HFFc6 (cell line): ENCODE results near the gene MACROH2A1. TPM values are rescaled to one million over a fixed set of nuclear protein-coding genes. Genes with fewer than 3 reads are reported as not detected.

Experiments used
- DNase-seq: peaks from one replicate; pipeline ENCODE4 v3.0.0-alpha.2; 2018
- H3K27ac Mint-ChIP-seq: 2 replicates; pipeline ENCODE4 v1.8.0; 2020; ENCODE audit warnings: mild to moderate bottlenecking, mixed read lengths
- H3K27me3 Mint-ChIP-seq: 2 replicates; pipeline ENCODE4 v1.8.0; 2021; ENCODE audit warnings: mild to moderate bottlenecking, moderate library complexity, mixed read lengths; ENCODE audit not compliant: insufficient read depth
- H3K36me3 Mint-ChIP-seq: 2 replicates; pipeline ENCODE4 v1.8.0; 2021; ENCODE audit warnings: low read depth, mixed read lengths
- H3K4me1 Mint-ChIP-seq: 2 replicates; pipeline ENCODE4 v1.8.0; 2020; ENCODE audit warnings: low read depth, mixed read lengths
- H3K4me3 Mint-ChIP-seq: 2 replicates; pipeline ENCODE4 v1.8.0; 2020; ENCODE audit warnings: mild to moderate bottlenecking, moderate library complexity, mixed read lengths
- H3K9me3 Mint-ChIP-seq: 2 replicates; pipeline ENCODE4 v1.8.0; 2020; ENCODE audit warnings: mild to moderate bottlenecking, mixed read lengths
- total RNA-seq, 6 experiments: library from RNA; stranded (reverse); fragmentation: NEBNext Ultra II Directional; extraction: Animal tissue kit (Norgen Biotek cat#: 25700); gene quantifications; 2 replicates in 1 of 6; 3 replicates in 5 of 6; pipeline ENCODE4 v1.2.3, GENCODE V29; 2021
- TF ChIP-seq, protein P1 (sequence below): fragments of 200-600 bp; sonication (generic); IDR thresholded peaks from 2 replicates; pipeline ENCODE4 v1.5.0; 2021; ENCODE audit warnings: antibody characterized with exemption, mild to moderate bottlenecking

Gene MACROH2A1
- total RNA-seq, 6 experiments from 2014 or later = 116 to 144 (median 127) TPM

DNA sequence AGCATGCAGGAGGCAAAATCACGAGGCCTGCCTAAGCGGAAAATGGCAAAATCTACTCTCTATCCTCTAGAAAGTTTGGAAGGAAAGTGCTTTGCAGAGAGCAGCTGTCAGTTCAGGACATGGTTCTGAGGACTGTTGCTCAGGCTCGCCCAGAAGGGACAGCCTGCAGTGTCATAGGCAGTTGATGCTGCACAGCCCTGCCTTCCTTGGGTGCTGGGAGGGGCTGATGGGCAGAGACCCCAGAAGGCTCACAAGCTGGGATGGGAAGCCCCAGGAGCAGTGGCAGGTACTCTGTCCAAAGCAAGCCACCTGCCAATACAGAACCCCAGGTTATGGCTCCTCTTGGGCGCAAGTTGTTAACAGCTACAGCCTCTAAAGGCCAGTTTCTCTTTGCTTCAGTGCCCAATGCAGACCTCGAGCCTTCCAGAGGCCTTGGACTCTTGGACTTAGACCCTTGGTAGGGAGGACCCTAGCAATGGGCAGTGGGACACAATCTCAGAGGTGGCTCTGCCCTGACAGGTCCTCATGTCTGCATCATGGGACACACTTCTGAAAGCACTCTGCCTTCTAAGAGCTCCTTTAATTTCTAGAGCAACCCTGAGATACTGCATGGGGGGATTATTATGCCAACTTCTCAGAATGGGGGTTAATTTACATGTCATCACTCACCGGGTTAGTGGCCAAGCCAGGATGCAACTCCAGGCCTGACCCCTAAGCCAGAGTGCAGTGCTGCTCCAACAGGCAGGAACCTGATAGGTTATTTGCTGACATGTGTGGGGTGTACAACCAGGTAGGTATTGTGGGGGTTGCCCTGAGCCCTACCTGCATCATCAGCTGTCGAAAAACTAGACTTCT lies 57.1 kb downstream of the MACROH2A1 start:
- Mint-ChIP-seq H3K9me3 (no peaks in the 10 kb centered on the region), H3K36me3 (peaks cover 52% of the 10 kb centered on the region), H3K4me3 (no peak overlapping the region), H3K27me3 (no peaks in the 10 kb centered on the region; the same call in 1 of the 2 replicates), H3K27ac (no peak overlapping the region; the same call in 1 of the 2 replicates), H3K4me1 (peaks cover 46% of the 10 kb centered on the region)
- DNase-seq = no peak
- TF ChIP-seq, protein P1, sequence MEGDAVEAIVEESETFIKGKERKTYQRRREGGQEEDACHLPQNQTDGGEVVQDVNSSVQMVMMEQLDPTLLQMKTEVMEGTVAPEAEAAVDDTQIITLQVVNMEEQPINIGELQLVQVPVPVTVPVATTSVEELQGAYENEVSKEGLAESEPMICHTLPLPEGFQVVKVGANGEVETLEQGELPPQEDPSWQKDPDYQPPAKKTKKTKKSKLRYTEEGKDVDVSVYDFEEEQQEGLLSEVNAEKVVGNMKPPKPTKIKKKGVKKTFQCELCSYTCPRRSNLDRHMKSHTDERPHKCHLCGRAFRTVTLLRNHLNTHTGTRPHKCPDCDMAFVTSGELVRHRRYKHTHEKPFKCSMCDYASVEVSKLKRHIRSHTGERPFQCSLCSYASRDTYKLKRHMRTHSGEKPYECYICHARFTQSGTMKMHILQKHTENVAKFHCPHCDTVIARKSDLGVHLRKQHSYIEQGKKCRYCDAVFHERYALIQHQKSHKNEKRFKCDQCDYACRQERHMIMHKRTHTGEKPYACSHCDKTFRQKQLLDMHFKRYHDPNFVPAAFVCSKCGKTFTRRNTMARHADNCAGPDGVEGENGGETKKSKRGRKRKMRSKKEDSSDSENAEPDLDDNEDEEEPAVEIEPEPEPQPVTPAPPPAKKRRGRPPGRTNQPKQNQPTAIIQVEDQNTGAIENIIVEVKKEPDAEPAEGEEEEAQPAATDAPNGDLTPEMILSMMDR = no peak

DNA sequence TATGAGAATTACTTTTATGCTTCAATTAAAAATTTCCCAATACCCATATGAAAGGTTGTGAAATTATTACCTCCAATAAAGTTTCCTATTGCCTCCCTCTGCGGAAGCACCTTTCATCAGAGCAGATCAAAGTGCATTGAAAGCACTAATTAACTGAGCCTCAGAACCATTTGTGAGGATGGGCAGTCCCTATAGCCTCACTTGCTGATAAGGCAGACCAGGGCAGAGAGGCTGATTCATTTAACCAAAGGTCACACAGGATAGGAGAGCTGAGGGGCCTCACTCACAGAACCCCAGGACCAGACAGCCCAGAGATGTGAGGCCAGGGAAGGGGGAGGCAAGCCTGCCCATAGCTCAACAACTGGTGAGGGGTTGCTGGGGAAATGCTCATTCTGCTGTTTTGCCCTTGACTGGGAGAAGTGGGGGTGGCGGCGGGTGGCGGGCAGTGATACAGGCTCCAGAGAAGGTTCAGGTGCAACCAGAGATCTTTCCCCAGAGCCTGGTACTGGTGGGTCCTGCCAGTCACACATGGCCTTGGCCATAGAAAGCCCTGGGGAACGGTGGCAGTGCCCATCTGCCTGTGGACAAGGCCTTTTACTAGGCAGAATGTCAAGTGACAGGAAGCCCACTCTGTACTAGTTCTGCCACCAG lies 57.9 kb downstream of the MACROH2A1 start:
- Mint-ChIP-seq H3K4me1 (peaks cover 46% of the 10 kb centered on the region), H3K4me3 (no peak overlapping the region), H3K27ac (peak overlapping the region; percentile 1; the same call in 1 of the 2 replicates), H3K36me3 (peaks cover 44% of the 10 kb centered on the region), H3K9me3 (no peaks in the 10 kb centered on the region), H3K27me3 (peaks cover 1% of the 10 kb centered on the region)
- TF ChIP-seq, protein P1 = no peak
- DNase-seq = no peak

DNA sequence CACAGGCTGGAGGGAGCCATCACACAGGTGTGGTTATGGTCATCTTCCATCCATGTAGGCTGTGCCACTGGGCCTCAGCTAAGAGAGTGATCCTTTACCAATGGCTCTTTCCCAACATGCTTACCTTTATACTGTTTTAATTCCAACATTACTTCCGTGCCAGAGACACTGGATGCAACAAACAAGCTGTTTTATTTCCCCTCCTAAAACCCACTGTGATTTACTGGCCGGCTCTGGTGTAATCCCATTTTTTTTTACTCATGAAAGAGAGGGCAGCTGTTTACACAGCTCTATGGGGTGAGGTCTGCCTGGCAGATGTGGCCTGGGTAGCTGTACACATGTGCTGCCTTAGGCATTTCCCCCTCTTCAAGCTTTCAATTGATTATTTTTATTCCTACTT lies 58.5 kb downstream of the MACROH2A1 start:
- H3K36me3 Mint-ChIP-seq = peaks cover 39% of the 10 kb centered on the region
- no peak for DNase-seq
- 0 out of 2 replicates have a peak overlapping the region, but pooled peaks have one; percentile 1 for H3K27ac Mint-ChIP-seq

DNA sequence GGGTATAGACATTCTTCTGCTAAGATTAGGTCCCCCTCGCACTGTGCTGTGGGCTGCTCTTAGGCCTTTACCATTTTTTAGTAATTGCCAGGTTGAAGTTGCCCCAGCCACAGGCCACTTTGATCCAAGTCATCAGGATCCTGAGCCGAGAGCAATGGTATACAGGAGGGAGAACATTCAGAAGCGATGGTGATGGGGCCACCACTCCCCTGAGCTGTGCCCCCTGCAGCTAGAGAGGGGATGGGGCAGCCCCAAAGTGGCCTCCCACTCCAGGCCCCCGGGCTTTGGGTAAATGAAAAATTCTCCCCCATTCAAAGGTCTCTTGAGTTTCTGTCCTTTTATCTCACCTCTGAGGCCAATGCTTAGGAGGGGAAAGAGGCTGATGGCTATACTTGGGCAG lies 59.4 kb downstream of the MACROH2A1 start:
- H3K36me3 Mint-ChIP-seq = peaks cover 33% of the 10 kb centered on the region
- H3K27me3 Mint-ChIP-seq = peaks cover 2% of the 10 kb centered on the region
- H3K4me1 Mint-ChIP-seq = peaks cover 45% of the 10 kb centered on the region
- TF ChIP-seq, protein P1 = 0 out of 2 replicates have a peak, but pooled peaks have one; percentile 6
- H3K4me3 Mint-ChIP-seq = no peak overlapping the region
- DNase-seq = no peak
- no peak overlapping the region for H3K27ac Mint-ChIP-seq
- no peaks in the 10 kb centered on the region for H3K9me3 Mint-ChIP-seq

More for the DNA sequence above, 58.5 kb downstream of the MACROH2A1 start:
- H3K4me1 Mint-ChIP-seq = peaks cover 45% of the 10 kb centered on the region
- H3K9me3 Mint-ChIP-seq = no peaks in the 10 kb centered on the region
- H3K4me3 Mint-ChIP-seq = no peak overlapping the region
- peaks cover 2% of the 10 kb centered on the region for H3K27me3 Mint-ChIP-seq
- TF ChIP-seq, protein P1 = no peak

DNA sequence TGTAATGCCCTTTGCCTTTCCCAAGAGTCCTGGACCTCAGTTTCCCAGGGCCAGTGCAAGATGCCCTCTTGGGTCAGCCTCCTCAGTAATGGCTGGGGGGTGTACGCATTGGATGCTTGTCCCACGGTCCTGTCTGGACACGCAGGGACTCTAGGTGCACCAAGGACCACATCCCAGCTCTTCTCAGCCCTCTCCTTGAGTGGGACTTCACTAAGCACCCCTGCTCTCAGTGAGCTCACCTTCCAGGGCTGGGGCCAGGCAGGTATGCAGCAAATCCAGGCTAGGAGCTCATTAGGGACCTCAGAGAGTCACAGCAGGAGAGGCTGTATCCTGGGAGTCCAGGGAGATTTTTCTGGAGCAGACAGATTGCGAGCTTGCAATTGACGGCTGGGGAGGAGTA lies 59.8 kb downstream of the MACROH2A1 start:
- DNase-seq = no peak
- no peaks in the 10 kb centered on the region for H3K9me3 Mint-ChIP-seq
- peaks cover 37% of the 10 kb centered on the region for H3K36me3 Mint-ChIP-seq
- TF ChIP-seq, protein P1 = no peak
- peaks cover 2% of the 10 kb centered on the region for H3K27me3 Mint-ChIP-seq
- H3K4me3 Mint-ChIP-seq = no peak overlapping the region
- peaks cover 45% of the 10 kb centered on the region for H3K4me1 Mint-ChIP-seq
- no peak overlapping the region for H3K27ac Mint-ChIP-seq
